ENCODE data around the gene NRXN3.

DNA sequence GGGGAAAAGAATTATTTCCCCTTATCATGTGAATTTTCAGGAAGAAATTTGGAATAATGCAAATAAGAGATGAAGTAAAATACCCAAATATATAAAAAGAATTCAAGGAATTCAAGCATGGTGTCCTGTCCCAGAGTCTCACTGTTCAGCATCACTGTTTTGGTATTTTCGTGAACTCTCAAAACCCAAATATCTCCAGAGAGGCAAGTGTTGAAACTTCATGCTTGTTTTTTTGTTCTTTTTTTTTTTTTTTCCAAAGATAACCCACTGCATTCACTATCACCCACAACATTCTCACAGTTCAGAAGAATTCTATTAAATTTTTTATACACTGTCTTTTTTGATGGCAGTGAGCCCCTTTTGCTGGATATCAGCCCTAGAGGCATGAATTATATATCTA is 1686.2 kb downstream of the NRXN3 start:
- TF ChIP-seq POLR2A (IDR thresholded peaks at IDR 0.05) (no peak), EP300 (IDR thresholded peaks at IDR 0.05; ENCODE audit: low read depth) (no peak)
